Measurements from ENCODE around the gene PIGU.

DNA sequence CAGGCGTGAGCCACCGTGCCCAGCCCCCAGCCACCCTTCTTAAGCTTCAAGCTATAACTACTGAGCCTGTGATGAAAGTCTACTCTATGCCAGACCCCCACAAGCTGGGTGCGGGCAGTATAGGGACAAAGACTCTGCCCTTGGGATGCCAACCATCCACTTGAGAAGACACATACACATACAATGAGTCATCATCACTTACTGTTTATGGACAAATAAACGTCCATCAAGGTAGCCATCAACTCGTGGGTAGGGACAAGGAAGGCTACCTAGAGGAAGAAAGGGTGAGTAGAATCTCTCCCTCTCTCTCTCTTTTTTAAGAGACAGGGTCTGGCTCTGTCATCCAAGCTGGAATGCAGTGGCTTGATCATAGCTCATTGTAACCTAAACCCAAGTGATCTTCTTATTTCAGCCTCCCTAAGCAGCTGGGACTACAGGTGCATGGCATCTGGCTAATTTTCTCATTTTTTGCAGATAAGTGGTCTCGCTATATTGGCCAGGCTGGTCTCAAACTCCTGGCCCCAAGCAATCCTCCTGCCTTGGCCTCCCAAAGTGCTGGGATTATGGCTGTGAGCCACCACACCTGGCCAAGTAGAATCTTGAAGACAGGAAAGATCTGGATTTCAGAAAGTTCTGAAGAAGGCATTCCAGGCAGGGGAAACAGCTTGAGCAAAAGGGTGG lies 24.7 kb upstream of the PIGU start:
- TF ChIP-seq, protein P1, sequence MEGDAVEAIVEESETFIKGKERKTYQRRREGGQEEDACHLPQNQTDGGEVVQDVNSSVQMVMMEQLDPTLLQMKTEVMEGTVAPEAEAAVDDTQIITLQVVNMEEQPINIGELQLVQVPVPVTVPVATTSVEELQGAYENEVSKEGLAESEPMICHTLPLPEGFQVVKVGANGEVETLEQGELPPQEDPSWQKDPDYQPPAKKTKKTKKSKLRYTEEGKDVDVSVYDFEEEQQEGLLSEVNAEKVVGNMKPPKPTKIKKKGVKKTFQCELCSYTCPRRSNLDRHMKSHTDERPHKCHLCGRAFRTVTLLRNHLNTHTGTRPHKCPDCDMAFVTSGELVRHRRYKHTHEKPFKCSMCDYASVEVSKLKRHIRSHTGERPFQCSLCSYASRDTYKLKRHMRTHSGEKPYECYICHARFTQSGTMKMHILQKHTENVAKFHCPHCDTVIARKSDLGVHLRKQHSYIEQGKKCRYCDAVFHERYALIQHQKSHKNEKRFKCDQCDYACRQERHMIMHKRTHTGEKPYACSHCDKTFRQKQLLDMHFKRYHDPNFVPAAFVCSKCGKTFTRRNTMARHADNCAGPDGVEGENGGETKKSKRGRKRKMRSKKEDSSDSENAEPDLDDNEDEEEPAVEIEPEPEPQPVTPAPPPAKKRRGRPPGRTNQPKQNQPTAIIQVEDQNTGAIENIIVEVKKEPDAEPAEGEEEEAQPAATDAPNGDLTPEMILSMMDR (IDR thresholded peaks at IDR 0.05 in 4 of 5, conservative IDR thresholded peaks at IDR 0.05 in 1 of 5) = no peak
- no peak for TF ChIP-seq POLR2A (IDR thresholded peaks at IDR 0.05)

Measured in gastrocnemius medialis (tissue), 4 donors.